MCF 10A (cell line): ENCODE measurements around the gene PPP4R1. TPM values are rescaled to one million over a fixed set of nuclear protein-coding genes. Genes with fewer than 3 reads are reported as not detected.
A peak's percentile ranks its signal among the peaks of the same experiment; 100 is the strongest.

ENCODE experiments used
- BruUV-seq: library from RNA; stranded (reverse); fragments of 400-500 nt; replicated peaks from 2 replicates; lab custom pipeline; 2021; lab: Mats Ljungman, UMichigan
- CTCF ChIA-PET: fragments of 300-600 bp; sonication (Branson Sonifier 250); formaldehyde crosslinking; extraction: SDS; loops from one replicate; lab custom pipeline; 2021; ENCODE audit warnings: antibody characterized with exemption, inconsistent platforms; lab: Yijun Ruan, JAX
- POLR2A ChIA-PET: fragments of 300-600, 350-650 bp; sonication (Branson Sonifier 250); formaldehyde crosslinking; extraction: SDS; loops from one replicate; lab custom pipeline; 2020; ENCODE audit warnings: antibody characterized with exemption, inconsistent platforms; lab: Yijun Ruan, JAX
- DNase-seq: peaks from one replicate; pipeline ENCODE4 v3.0.0-alpha.2; 2018; ENCODE audit not compliant: unreplicated experiment
- H3K27ac Mint-ChIP-seq: one replicate; pipeline ENCODE4 v1.8.0; 2022; ENCODE audit warnings: mild to moderate bottlenecking, low read depth, mixed read lengths; ENCODE audit not compliant: unreplicated experiment
- H3K27me3 Mint-ChIP-seq: one replicate; pipeline ENCODE4 v1.8.0; 2022; ENCODE audit warnings: mixed read lengths; ENCODE audit not compliant: insufficient read depth, unreplicated experiment
- H3K36me3 Mint-ChIP-seq: one replicate; pipeline ENCODE4 v1.8.0; 2022; ENCODE audit warnings: mild to moderate bottlenecking, moderate library complexity, mixed read lengths; ENCODE audit not compliant: insufficient read depth, unreplicated experiment
- H3K4me1 Mint-ChIP-seq: one replicate; pipeline ENCODE4 v1.8.0; 2022; ENCODE audit warnings: mixed read lengths; ENCODE audit not compliant: insufficient read depth, unreplicated experiment
- H3K4me3 Mint-ChIP-seq: one replicate; pipeline ENCODE4 v1.8.0; 2022; ENCODE audit warnings: mild to moderate bottlenecking, moderate library complexity, mixed read lengths; ENCODE audit not compliant: unreplicated experiment
- H3K9me3 Mint-ChIP-seq: one replicate; pipeline ENCODE4 v1.8.0; 2022; ENCODE audit warnings: mixed read lengths; ENCODE audit not compliant: unreplicated experiment
- intact Hi-C: fragments of 100-400 bp; cut with micrococcal nuclease; formaldehyde crosslinking; loops from 2 replicates; pipeline ENCODE4 v1.14.1; 2022
- total RNA-seq: library from RNA; stranded (reverse); gene quantifications from 2 replicates; pipeline ENCODE4 v1.2.3, GENCODE V29; 2022
- TF ChIP-seq, protein P1 (sequence below): fragments of 200-600 bp; IDR thresholded peaks from one replicate; pipeline ENCODE4 v1.8.0; 2022; ENCODE audit warnings: antibody characterized with exemption, mild to moderate bottlenecking; ENCODE audit not compliant: unreplicated experiment

PPP4R1 gene
- total RNA-seq, 1 experiment from 2014 or later: 109 TPM

DNA sequence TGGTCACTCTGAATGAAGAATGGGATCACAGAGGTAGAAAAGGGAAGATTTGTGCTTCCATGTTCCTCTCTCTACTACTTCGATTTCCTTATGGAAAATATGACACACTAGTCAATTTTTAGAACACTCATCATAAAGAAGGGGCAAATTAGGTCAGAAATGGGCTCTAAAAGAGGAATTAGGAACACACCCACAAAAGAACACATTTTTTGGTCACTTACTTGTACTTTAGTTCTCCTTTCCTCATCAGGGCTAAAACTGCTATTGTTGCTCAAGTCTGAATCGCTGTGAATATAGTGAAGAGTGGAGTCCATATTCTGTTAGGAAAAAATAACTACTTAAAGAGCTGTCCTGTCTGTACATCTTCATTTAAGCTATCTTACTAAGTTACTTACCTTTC, 52.6 kb downstream of the PPP4R1 start:
- Mint-ChIP-seq H3K27ac (no peak overlapping the region), H3K4me1 (peaks cover 5% of the 10 kb centered on the region), H3K4me3 (no peak overlapping the region), H3K36me3 (peaks cover 93% of the 10 kb centered on the region), H3K9me3 (no peaks in the 10 kb centered on the region), H3K27me3 (no peaks in the 10 kb centered on the region)
- DNase-seq: no peak
- CTCF ChIA-PET: interaction anchor here (0.6 to 1.3 kb wide), 3 partner anchors 14 to 161 kb away, joined by 3 read pairs; no protein-coding TSS in a partner anchor
- TF ChIP-seq, protein P1, sequence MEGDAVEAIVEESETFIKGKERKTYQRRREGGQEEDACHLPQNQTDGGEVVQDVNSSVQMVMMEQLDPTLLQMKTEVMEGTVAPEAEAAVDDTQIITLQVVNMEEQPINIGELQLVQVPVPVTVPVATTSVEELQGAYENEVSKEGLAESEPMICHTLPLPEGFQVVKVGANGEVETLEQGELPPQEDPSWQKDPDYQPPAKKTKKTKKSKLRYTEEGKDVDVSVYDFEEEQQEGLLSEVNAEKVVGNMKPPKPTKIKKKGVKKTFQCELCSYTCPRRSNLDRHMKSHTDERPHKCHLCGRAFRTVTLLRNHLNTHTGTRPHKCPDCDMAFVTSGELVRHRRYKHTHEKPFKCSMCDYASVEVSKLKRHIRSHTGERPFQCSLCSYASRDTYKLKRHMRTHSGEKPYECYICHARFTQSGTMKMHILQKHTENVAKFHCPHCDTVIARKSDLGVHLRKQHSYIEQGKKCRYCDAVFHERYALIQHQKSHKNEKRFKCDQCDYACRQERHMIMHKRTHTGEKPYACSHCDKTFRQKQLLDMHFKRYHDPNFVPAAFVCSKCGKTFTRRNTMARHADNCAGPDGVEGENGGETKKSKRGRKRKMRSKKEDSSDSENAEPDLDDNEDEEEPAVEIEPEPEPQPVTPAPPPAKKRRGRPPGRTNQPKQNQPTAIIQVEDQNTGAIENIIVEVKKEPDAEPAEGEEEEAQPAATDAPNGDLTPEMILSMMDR: no peak
- intact Hi-C loops: no loop called here
- no TSS peak for BruUV-seq
- POLR2A ChIA-PET: interaction anchor here (0.6 to 1.3 kb wide), 3 partner anchors 9 to 280 kb away, joined by 3 read pairs; no protein-coding TSS in a partner anchor

DNA sequence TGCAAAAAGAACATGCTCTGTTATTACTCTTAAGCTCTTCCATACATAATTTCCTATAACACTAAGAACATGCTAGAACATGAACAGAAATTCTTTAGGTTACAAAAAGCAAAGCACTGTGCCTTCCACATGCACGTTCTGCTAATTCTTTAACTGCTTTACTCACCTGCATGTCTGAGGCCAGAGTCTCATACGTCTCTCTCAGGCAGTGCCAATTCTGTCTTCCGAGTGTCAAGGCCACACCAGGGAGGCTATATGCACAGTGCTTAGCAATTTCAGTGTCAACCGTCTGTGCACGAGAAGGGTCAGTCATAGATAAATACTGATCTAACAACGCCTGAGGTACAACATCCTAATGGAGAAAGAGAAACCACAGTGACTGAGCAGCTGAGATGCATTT, 55.1 kb downstream of the PPP4R1 start:
- intact Hi-C loops: no loop called here
- Mint-ChIP-seq H3K9me3 (no peaks in the 10 kb centered on the region), H3K36me3 (peaks cover 96% of the 10 kb centered on the region), H3K27ac (peak overlapping the region; percentile 28), H3K4me1 (no peaks in the 10 kb centered on the region), H3K4me3 (no peak overlapping the region), H3K27me3 (no peaks in the 10 kb centered on the region)
- ChIA-PET POLR2A (no interaction called here), CTCF (no interaction called here)
- no TSS peak for BruUV-seq
- no peak for DNase-seq
- TF ChIP-seq, protein P1: no peak

DNA sequence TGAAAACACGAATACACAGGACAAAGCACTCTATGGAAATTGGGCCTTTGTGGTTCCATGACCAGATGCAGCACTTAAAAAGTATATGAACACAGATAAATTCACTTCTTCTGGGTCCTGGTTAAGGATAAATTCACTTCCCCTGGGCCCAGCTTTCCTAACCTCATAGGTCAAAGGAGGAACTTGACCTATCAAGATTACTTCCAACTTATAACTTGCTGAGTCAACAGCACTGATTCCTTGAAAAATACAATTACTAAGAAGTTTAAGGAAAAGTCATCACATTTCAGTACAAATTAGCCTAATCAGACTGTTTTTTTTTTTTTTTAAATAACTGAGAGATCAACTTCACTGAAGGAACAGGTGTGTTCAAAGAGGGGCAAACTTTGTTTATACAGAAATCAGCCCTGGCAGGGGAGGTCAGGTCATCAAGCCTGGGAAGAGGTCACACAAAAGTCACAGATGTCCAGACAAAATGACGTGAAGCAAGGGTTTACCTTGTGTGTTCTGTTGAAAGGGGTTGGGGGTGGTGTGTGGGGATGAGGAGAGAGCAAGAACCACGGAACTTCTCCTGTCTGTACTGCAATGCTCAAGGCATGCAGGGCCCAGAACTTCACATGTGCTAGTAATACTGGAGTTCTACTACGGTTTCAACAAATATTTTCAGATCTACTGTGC, 55.8 kb downstream of the PPP4R1 start:
- POLR2A ChIA-PET: no interaction called here
- TF ChIP-seq, protein P1: no peak
- intact Hi-C loops: no loop called here

DNA sequence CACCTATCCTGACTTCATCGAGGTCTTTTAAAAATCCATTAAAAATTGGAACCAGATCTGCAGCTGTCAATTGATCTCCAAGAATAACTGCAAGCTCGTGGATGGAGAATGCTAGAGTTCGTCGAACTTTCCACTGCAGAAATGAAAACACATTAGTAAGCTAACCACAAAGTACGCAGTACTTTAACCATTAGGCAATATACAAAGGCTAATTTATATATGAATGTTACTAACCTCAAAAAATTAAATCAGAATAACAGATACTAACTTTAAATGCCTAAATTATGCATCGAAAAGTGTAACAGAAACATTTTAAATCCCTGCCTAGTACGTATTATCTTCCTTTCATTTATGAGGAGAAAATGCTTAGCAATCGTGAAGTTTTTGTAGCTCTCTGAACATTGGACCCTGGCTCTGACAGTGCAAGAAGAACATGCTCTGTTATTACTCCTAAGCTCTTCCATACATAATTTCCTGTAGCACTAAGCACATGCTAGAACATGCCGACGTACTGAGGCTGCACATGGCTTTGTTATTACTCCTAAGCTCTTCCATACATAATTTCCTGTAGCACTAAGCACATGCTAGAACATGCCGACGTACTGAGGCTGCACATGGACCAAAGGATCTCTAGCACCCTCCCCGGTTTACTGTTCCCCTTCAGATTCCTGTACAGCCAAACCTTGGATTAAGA, 57.0 kb downstream of the PPP4R1 start:
- no peaks in the 10 kb centered on the region for H3K9me3 Mint-ChIP-seq
- BruUV-seq: no TSS peak
- H3K36me3 Mint-ChIP-seq: peaks cover 96% of the 10 kb centered on the region
- no peak for DNase-seq
- H3K4me1 Mint-ChIP-seq: no peaks in the 10 kb centered on the region
- CTCF ChIA-PET: interaction anchor here (1.2 kb wide), 1 partner anchor 18 kb away, joined by 3 read pairs; no protein-coding TSS in a partner anchor
- no peak overlapping the region for H3K27ac Mint-ChIP-seq
- POLR2A ChIA-PET: interaction anchor here (0.7 kb wide), 1 partner anchor 10 kb away, joined by 3 read pairs; no protein-coding TSS in a partner anchor
- no peak overlapping the region for H3K4me3 Mint-ChIP-seq
- H3K27me3 Mint-ChIP-seq: no peaks in the 10 kb centered on the region
- TF ChIP-seq, protein P1: no peak
- intact Hi-C loops: no loop called here

More for the DNA sequence above, 55.8 kb downstream of the PPP4R1 start:
- H3K36me3 Mint-ChIP-seq: peaks cover 96% of the 10 kb centered on the region
- H3K4me1 Mint-ChIP-seq: no peaks in the 10 kb centered on the region
- H3K4me3 Mint-ChIP-seq: no peak overlapping the region
- no peaks in the 10 kb centered on the region for H3K27me3 Mint-ChIP-seq
- no peak for DNase-seq
- H3K27ac Mint-ChIP-seq: no peak overlapping the region
- no peaks in the 10 kb centered on the region for H3K9me3 Mint-ChIP-seq
- CTCF ChIA-PET: no interaction called here
- BruUV-seq: no TSS peak
